Endodermal cell (in vitro differentiated cells): ENCODE results near the gene SVIP. TPM values are rescaled to one million over a fixed set of nuclear protein-coding genes. Genes with fewer than 3 reads are reported as not detected.

Experiments used
- DNase-seq: peaks from one replicate; pipeline ENCODE4 v3.0.0-alpha.2; 2017
- H3K27ac ChIP-seq: 2 replicates; pipeline ENCODE4 v1.5.1; 2013; ENCODE audit warnings: mild to moderate bottlenecking, low read depth, low read length, moderate library complexity
- H3K27me3 ChIP-seq: 2 replicates; pipeline ENCODE4 v1.6.1; 2013; ENCODE audit warnings: mild to moderate bottlenecking, low read length, moderate library complexity; ENCODE audit not compliant: insufficient read depth, control insufficient read depth, poor library complexity, severe bottlenecking
- H3K36me3 ChIP-seq: 2 replicates; pipeline ENCODE4 v1.7.0; 2013; ENCODE audit warnings: mild to moderate bottlenecking, low read length, moderate library complexity; ENCODE audit not compliant: control insufficient read depth, insufficient read depth
- H3K4me1 ChIP-seq: one replicate; pipeline ENCODE4 v1.7.0; 2013; ENCODE audit warnings: low read length; ENCODE audit not compliant: control insufficient read depth, insufficient read depth
- H3K4me3 ChIP-seq: 2 replicates; pipeline ENCODE4 v1.5.1; 2013; ENCODE audit warnings: mild to moderate bottlenecking, low read length, moderate library complexity
- H3K9ac ChIP-seq: 2 replicates; pipeline ENCODE4 v1.6.1; 2013; ENCODE audit warnings: mild to moderate bottlenecking, low read length, moderate library complexity; ENCODE audit not compliant: poor library complexity, severe bottlenecking; ENCODE audit errors: extremely low read depth
- H3K9me3 ChIP-seq: 2 replicates; pipeline ENCODE4 v1.6.1; 2013; ENCODE audit warnings: mild to moderate bottlenecking, low read length, moderate library complexity; ENCODE audit not compliant: control insufficient read depth
- H3K27ac Mint-ChIP-seq: 2 replicates; pipeline ENCODE4 v1.8.0; 2020; ENCODE audit warnings: mixed read lengths
- H3K27me3 Mint-ChIP-seq: 2 replicates; pipeline ENCODE4 v1.8.0; 2021; ENCODE audit warnings: mild to moderate bottlenecking, mixed read lengths; ENCODE audit not compliant: insufficient read depth
- H3K36me3 Mint-ChIP-seq: 2 replicates; pipeline ENCODE4 v1.8.0; 2020; ENCODE audit warnings: low read depth, mixed read lengths
- H3K4me1 Mint-ChIP-seq: 2 replicates; pipeline ENCODE4 v1.8.0; 2020; ENCODE audit warnings: mixed read lengths
- H3K4me3 Mint-ChIP-seq: 2 replicates; pipeline ENCODE4 v1.8.0; 2020; ENCODE audit warnings: mild to moderate bottlenecking, moderate library complexity, mixed read lengths
- H3K9me3 Mint-ChIP-seq: 2 replicates; pipeline ENCODE4 v1.8.0; 2020; ENCODE audit warnings: mild to moderate bottlenecking, mixed read lengths
- CTCF ChIP-seq: fragments of 200-600 bp; sonication (generic); conservative IDR thresholded peaks from 2 replicates; pipeline ENCODE4 v1.5.0; 2021; ENCODE audit warnings: antibody characterized with exemption, mild to moderate bottlenecking
- WGBS, 2 experiments: methylation state at CpG; one replicate each; pipeline versions ENCODE4 v1.1.5 to v1.1.7; 2013; ENCODE audit warnings: missing lambda C conversion rate in 2 of 2, mixed read lengths in 1 of 2; ENCODE audit not compliant: insufficient coverage in 1 of 2, insufficient read length in 1 of 2; 5-methylcytosine and 5-hydroxymethylcytosine counted together
- total RNA-seq, 2 donors: library from RNA; stranded (reverse); fragmentation: NEBNext Ultra II Directional in 1 of 2; extraction: Animal tissue kit (Norgen Biotek cat#: 25700) in 1 of 2; gene quantifications; 2 replicates in 1 of 2; 3 replicates in 1 of 2; pipeline ENCODE4 v1.2.1, GENCODE V29; 2021

The SVIP gene
- total RNA-seq, 2 donors from 2014 or later: 9.8 to 22.6 TPM

DNA sequence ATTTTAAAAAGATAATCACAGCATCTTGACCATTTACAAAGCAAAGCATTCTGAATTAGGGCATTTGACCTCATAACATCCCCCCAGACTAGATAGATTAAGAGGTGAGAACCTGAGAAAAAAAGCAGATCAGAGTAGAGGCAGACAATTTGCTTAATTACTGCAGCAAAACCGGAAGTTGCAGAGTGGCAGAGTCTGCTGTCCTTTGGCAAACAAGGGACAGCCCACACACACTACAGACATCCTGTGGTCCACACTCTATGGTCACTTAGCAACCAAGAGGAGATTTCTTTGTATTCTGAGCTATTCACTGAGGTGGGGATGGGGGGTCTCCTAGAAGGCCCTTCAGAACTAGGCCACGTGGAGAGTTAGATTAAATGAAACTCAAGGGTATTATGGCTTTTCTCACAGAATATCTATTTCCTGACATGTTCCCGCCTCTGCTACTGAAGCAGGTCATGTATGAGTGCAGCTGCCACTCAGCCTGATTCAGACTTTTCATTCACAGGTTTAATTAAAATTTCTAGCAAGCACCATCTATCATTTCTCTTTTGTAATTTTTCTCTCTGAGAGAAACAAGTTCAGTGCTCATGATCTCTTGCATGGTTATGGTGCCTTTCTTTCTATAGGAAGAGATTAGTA is 48.5 kb downstream of the SVIP start:
- Mint-ChIP-seq H3K4me1 (peaks cover 2% of the 10 kb centered on the region), H3K27me3 (no peaks in the 10 kb centered on the region), H3K36me3 (no peaks in the 10 kb centered on the region), H3K4me3 (no peak overlapping the region), H3K27ac (no peak overlapping the region), H3K9me3 (no peaks in the 10 kb centered on the region)
- WGBS, 2 experiments: 66 to 68% methylated on average over 2 to 3 of the region's 3 CpGs
- no peaks in the 10 kb centered on the region for H3K4me1 ChIP-seq
- no peaks in the 10 kb centered on the region for H3K36me3 ChIP-seq
- TF ChIP-seq CTCF: no peak
- H3K9ac ChIP-seq: no peak overlapping the region
- no peak for DNase-seq
- H3K9me3 ChIP-seq: no peaks in the 10 kb centered on the region
- no peaks in the 10 kb centered on the region for H3K27me3 ChIP-seq
- no peak overlapping the region for H3K4me3 ChIP-seq
- no peak overlapping the region for H3K27ac ChIP-seq

DNA sequence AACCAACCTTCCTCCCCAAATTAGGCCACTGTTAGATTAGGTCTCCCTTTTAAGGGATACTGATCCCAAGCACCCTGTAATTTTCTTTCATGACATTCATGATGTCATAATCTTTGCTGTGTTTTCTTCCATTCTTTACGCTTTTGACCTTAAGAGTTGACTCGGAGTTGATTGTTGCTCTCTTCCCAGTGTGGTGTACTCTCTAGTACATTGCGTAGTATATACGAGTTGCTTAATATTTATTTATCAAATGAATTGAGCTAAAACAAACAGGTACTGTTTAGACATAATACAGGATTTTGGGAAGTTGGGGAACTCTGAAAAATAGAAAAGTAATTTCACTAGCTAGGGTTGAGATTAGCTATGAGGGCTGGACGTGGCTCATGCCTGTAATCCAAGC is 49.8 kb downstream of the SVIP start:
- Mint-ChIP-seq H3K27me3 (no peaks in the 10 kb centered on the region), H3K27ac (no peak overlapping the region), H3K4me1 (peaks cover 2% of the 10 kb centered on the region), H3K4me3 (no peak overlapping the region), H3K9me3 (no peaks in the 10 kb centered on the region), H3K36me3 (no peaks in the 10 kb centered on the region)
- no peaks in the 10 kb centered on the region for H3K4me1 ChIP-seq
- H3K27me3 ChIP-seq: no peaks in the 10 kb centered on the region
- H3K9me3 ChIP-seq: no peaks in the 10 kb centered on the region
- WGBS, 2 experiments: 88 to 96% methylated on average over 3 to 5 of the region's 5 CpGs
- H3K27ac ChIP-seq: no peak overlapping the region
- TF ChIP-seq CTCF: no peak
- no peak overlapping the region for H3K9ac ChIP-seq
- no peaks in the 10 kb centered on the region for H3K36me3 ChIP-seq
- H3K4me3 ChIP-seq: no peak overlapping the region
- DNase-seq: no peak

DNA sequence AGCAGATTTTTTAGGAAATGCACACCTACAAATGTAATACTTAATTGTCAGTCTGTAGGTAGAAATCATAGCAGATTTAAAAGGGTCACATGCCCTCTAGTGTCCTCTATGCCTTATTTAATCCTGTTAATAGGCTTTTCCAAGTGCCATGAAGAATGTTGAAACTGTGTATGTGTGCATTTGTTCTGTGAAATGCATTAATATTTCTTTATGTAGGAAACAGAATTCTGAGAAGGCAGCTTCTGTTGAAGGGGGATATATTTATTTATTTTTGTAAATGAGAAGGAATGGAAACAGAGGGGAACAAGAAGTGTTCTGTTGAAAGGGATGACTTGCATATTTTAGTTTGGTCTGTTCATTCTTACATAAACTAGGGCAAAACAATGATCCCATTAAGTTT is 51.0 kb downstream of the SVIP start:
- Histone ChIP-seq H3K9me3 (no peaks in the 10 kb centered on the region), H3K9ac (no peak overlapping the region), H3K36me3 (no peaks in the 10 kb centered on the region), H3K4me3 (no peak overlapping the region), H3K27me3 (no peaks in the 10 kb centered on the region), H3K27ac (no peak overlapping the region), H3K4me1 (no peaks in the 10 kb centered on the region)
- Mint-ChIP-seq H3K27me3 (no peaks in the 10 kb centered on the region), H3K4me1 (peaks cover 2% of the 10 kb centered on the region), H3K9me3 (no peaks in the 10 kb centered on the region), H3K36me3 (no peaks in the 10 kb centered on the region), H3K4me3 (no peak overlapping the region), H3K27ac (no peak overlapping the region)
- no peak for DNase-seq
- peak; percentile 59 for TF ChIP-seq CTCF
